ENCODE results near the gene PPP1R7. TPM values are rescaled to one million over a fixed set of nuclear protein-coding genes. Genes with fewer than 3 reads are reported as not detected.

PPP1R7 gene
- polyA plus RNA-seq, 3 donors = 54.9 to 102 (median 84.4) TPM

- no peak overlapping the region for H3K4me3 Mint-ChIP-seq
- Histone ChIP-seq H3K79me2 (ENCODE audit: insufficient read depth, low read length) (no peaks in the 10 kb centered on the region), H3K27me3 (ENCODE audit: control insufficient read depth in 2 of 2, insufficient read depth in 2 of 2, low read length in 2 of 2) (no peaks in the 10 kb centered on the region), H3K27ac (ENCODE audit: low read depth in 1 of 2, low read length in 2 of 2) (no peak overlapping the region), H3K4me1 (ENCODE audit: control insufficient read depth in 1 of 2, insufficient read depth in 2 of 2, low read length in 2 of 2) (peaks cover 3 to 8% of the 10 kb centered on the region in 2 donors), H3K4me2 (replicated peaks; ENCODE audit: extremely low read depth, low read length, poor library complexity, severe bottlenecking) (no peak overlapping the region), H3K9ac (ENCODE audit: insufficient read depth, low read length, poor library complexity, severe bottlenecking) (no peak overlapping the region), H4K20me1 (ENCODE audit: insufficient read depth, low read length) (no peaks in the 10 kb centered on the region), H3K36me3 (replicated peaks in 1 of 2; ENCODE audit: control insufficient read depth in 1 of 2, insufficient read depth in 2 of 2, low read length in 2 of 2) (no peaks in the 10 kb centered on the region), H3K4me3 (replicated peaks in 1 of 3; ENCODE audit: low read depth in 2 of 3, low read length in 3 of 3) (no peak overlapping the region), H3K9me3 (replicated peaks in 1 of 2; ENCODE audit: control insufficient read depth in 1 of 2, insufficient read depth in 1 of 2, low read length in 2 of 2) (no peaks in the 10 kb centered on the region), H2AFZ (ENCODE audit: insufficient read depth, low read depth, low read length, poor library complexity, severe bottlenecking) (no peak overlapping the region)
- intact Hi-C loops (cut with micrococcal nuclease) = no loop called here
- peaks cover 0 to 1% (median 0%) of the 10 kb centered on the region in 3 donors for H3K27me3 Mint-ChIP-seq (ENCODE audit: low read depth in 3 of 3)
- H3K27ac Mint-ChIP-seq = no peak overlapping the region
- 90% methylated on average over 14 of the region's 15 CpGs for WGBS (ENCODE audit: insufficient coverage)
- no peak for TF ChIP-seq CTCF (IDR thresholded peaks at IDR 0.05)
- no peak for DNase-seq
- H3K9me3 Mint-ChIP-seq = no peaks in the 10 kb centered on the region
- peaks cover 9% of the 10 kb centered on the region for H3K4me1 Mint-ChIP-seq
- no peaks in the 10 kb centered on the region for H3K36me3 Mint-ChIP-seq
Measured at GRCh38 chr2:241202268-241202585, 52.0 kb downstream of the PPP1R7 start.

- intact Hi-C loops (cut with micrococcal nuclease) = no loop called here
- WGBS (ENCODE audit: insufficient coverage) = 94% methylated on average over 5 of the region's 9 CpGs
- Histone ChIP-seq H3K36me3 (replicated peaks in 1 of 2; ENCODE audit: control insufficient read depth in 1 of 2, insufficient read depth in 2 of 2, low read length in 2 of 2) (no peaks in the 10 kb centered on the region), H4K20me1 (ENCODE audit: insufficient read depth, low read length) (no peaks in the 10 kb centered on the region), H2AFZ (ENCODE audit: insufficient read depth, low read depth, low read length, poor library complexity, severe bottlenecking) (no peak overlapping the region), H3K79me2 (ENCODE audit: insufficient read depth, low read length) (no peaks in the 10 kb centered on the region), H3K9me3 (replicated peaks in 1 of 2; ENCODE audit: control insufficient read depth in 1 of 2, insufficient read depth in 1 of 2, low read length in 2 of 2) (no peaks in the 10 kb centered on the region), H3K4me1 (ENCODE audit: control insufficient read depth in 1 of 2, insufficient read depth in 2 of 2, low read length in 2 of 2) (peaks cover 3 to 8% of the 10 kb centered on the region in 2 donors), H3K27me3 (ENCODE audit: control insufficient read depth in 2 of 2, insufficient read depth in 2 of 2, low read length in 2 of 2) (no peaks in the 10 kb centered on the region), H3K4me3 (replicated peaks in 1 of 3; ENCODE audit: low read depth in 2 of 3, low read length in 3 of 3) (no peak overlapping the region), H3K27ac (ENCODE audit: low read depth in 1 of 2, low read length in 2 of 2) (no peak overlapping the region), H3K9ac (ENCODE audit: insufficient read depth, low read length, poor library complexity, severe bottlenecking) (no peak overlapping the region), H3K4me2 (replicated peaks; ENCODE audit: extremely low read depth, low read length, poor library complexity, severe bottlenecking) (no peak overlapping the region)
- H3K27me3 Mint-ChIP-seq (ENCODE audit: low read depth in 3 of 3) = peaks cover 0 to 1% (median 1%) of the 10 kb centered on the region in 3 donors
- H3K4me1 Mint-ChIP-seq = peaks cover 9% of the 10 kb centered on the region
- no peak overlapping the region for H3K27ac Mint-ChIP-seq
- TF ChIP-seq CTCF (IDR thresholded peaks at IDR 0.05) = no peak
- no peaks in the 10 kb centered on the region for H3K9me3 Mint-ChIP-seq
- no peak overlapping the region for H3K4me3 Mint-ChIP-seq
- H3K36me3 Mint-ChIP-seq = no peaks in the 10 kb centered on the region
- DNase-seq = no peak
Measured at GRCh38 chr2:241202681-241203080, 52.4 kb downstream of the PPP1R7 start.
